GM12872 (cell line): ENCODE results near the gene CDC6.

Source experiments
- CTCF ChIP-seq: IDR thresholded peaks from 3 replicates; pipeline ENCODE4 v1.5.1; 2011; ENCODE audit warnings: low read depth, mild to moderate bottlenecking, low read length, moderate library complexity; ENCODE audit not compliant: insufficient read depth

CDC6 gene

GRCh38 chr17:40327735-40328385, 40.2 kb downstream of the CDC6 start:
- no peak for TF ChIP-seq CTCF

GRCh38 chr17:40328386-40328766, 40.7 kb downstream of the CDC6 start:
- no peak for TF ChIP-seq CTCF

GRCh38 chr17:40329839-40330794, 42.4 kb downstream of the CDC6 start:
- TF ChIP-seq CTCF: no peak

- TF ChIP-seq CTCF: no peak
These were observed 43.3 kb downstream of the CDC6 start for GRCh38 chr17:40330850-40331470.

GRCh38 chr17:40331743-40332641, 44.3 kb downstream of the CDC6 start:
- TF ChIP-seq CTCF: no peak

- TF ChIP-seq CTCF: no peak
These were observed 46.2 kb downstream of the CDC6 start for GRCh38 chr17:40333781-40334448.
